ENCODE results near the gene SHF. TPM values are rescaled to one million over a fixed set of nuclear protein-coding genes. Genes with fewer than 3 reads are reported as not detected.

The SHF gene
- 0.64 TPM in 1 of 2 replicates, not detected in the other for total RNA-seq

DNA sequence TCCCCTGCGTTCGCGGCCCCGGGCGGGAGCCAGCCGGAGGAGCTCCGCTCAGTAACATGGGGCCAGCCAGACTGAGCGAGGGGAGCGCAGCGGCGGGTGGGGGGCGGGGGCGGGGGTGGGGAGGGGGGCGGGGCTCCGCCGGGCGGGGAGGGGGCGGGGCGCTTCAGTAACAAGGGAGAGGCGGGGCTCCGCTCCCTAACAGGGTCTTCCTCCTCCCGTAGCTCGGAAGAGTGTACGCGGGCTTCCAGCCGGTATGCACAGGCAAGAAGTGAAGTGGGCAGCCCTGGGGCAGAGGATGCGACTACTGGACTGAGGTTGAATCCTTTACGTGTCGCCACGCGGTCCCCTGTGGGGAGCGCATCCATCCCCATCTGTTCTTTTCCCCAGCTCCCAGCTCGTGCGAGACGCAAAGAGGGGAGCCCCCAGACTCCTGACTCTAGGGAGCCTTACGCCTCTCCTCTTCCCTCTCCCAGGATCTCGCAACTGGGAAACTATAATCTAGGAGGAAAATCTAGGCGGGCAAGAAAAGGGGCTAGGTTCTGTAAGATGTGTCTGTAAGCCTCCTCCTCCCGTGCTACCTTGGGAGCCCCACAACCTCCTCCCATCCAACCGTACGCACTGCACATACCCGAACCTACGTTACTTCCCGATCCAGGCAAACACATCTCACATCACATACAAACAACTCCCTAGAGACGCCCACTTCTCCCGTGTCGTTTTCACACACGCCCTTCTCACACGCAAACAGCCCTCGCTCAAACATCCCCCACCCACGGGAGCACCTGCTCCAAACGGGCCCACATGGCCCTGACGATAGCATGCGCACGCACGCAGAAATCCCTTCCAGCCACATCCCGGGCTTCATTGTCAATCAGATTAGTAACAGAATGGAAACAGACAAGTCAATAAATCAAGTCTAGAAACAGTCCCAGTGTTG is at the start of gene SHF:
SHF (minus strand) TSS at position 73 of the 937 bp plus-strand sequence; CDS start at position 58, 15 bp downstream.

DNA sequence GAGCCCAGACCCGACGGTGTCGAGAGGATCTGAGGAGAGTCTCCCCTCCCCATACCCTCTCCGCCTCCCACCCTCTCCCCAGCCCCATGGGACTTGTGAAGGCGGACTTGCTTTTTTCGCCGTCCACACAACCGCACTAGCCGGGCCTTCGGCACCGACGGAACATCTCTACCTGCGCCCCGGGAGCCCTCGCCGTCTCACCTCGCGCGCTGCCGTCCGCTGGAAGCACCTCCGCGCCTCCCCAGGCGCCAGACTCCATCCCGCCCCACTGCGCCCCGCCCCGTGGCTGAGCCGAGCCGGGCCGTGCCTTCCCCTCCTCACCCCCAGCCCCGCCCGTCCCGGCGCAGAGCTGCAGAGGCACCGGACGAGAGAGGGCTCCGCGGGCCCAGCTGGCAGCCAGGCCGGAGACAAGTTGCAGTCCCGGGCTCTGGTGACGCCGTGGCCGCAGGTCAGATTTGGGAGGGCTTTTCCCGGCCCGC is 58.1 kb downstream of the SHF start, which contains the start of the genes DUOX1 and DUOXA1:
DUOX1 (plus strand) TSS at position 344 of the 479 bp plus-strand sequence. CDS start 1,973 bp downstream, outside the sequence.
DUOXA1 (minus strand) TSS at position 229 of the 479 bp plus-strand sequence. CDS start 6,865 bp downstream, outside the sequence.

Other genes with a start within 250 kb of the SHF start
- not detected in 2 replicates for gene TERB2, start 231.3 kb downstream of the SHF start, total RNA-seq
- gene SORD, start 164.8 kb downstream of the SHF start, total RNA-seq, result 16.7 and 16.9 TPM in 2 replicates
- not detected in 2 replicates for gene DUOX2, start 73.8 kb downstream of the SHF start, total RNA-seq
- not detected in 2 replicates for gene DUOXA2, start 73.6 kb downstream of the SHF start, total RNA-seq
- not detected in 2 replicates for gene DUOXA1, start 58.1 kb downstream of the SHF start, total RNA-seq
- not detected in 2 replicates for gene DUOX1, start 58.0 kb downstream of the SHF start, total RNA-seq
- gene SLC28A2, start 64.3 kb upstream of the SHF start, total RNA-seq, result not detected in 2 replicates
- 0.13 and 0.69 TPM in 2 replicates for gene GATM, start 190.6 kb upstream of the SHF start, total RNA-seq

Data from mammary microvascular endothelial cell (primary cell).